ENCODE data around the gene FAM53A.

GRCh38 chr4:1610791-1611500 is 73.2 kb downstream of the FAM53A start:
- no peak for TF ChIP-seq POLR2A (IDR thresholded peaks at IDR 0.05)
- no peak for TF ChIP-seq CTCF (IDR thresholded peaks at IDR 0.05)
